WTC11 (cell line): Measurements from ENCODE around the gene PARM1.

Experiments used
- CTCF ChIP-seq: fragments of 200-600 bp; IDR thresholded peaks from 2 replicates; pipeline ENCODE4 v1.8.0; 2022; ENCODE audit warnings: antibody characterized with exemption
- E2F1 ChIP-seq: sonication (generic); formaldehyde crosslinking; IDR thresholded peaks from 2 replicates; pipeline ENCODE4 v1.8.0; 2022; ENCODE audit warnings: mild to moderate bottlenecking, missing genetic modification reagents

GRCh38 chr4:74982546-74983252, 49.8 kb downstream of the PARM1 start:
- TF ChIP-seq E2F1 (CRISPR knock-in tag): no peak
- TF ChIP-seq CTCF: no peak
